NCI-H82 treated with DMSO at 0.1 percent for 48 hours (cell line): Measurements from ENCODE around the gene TDRD9.

Source experiments
- DNase-seq: peaks from one replicate; lab custom pipeline; 2025; ENCODE audit not compliant: unreplicated experiment; lab: John Stamatoyannopoulos, UW

TDRD9 gene

GRCh38 chr14:104090071-104090748 lies 162.0 kb downstream of the TDRD9 start:
- DNase-seq = no peak

- DNase-seq = no peak
Measured at GRCh38 chr14:104091061-104091926, 163.0 kb downstream of the TDRD9 start.

- DNase-seq = no peak
Measured at GRCh38 chr14:104091927-104092771, 163.9 kb downstream of the TDRD9 start.

GRCh38 chr14:104092931-104093365 lies 164.7 kb downstream of the TDRD9 start:
- DNase-seq = no peak

GRCh38 chr14:104093366-104094055 lies 165.3 kb downstream of the TDRD9 start:
- DNase-seq = no peak

- DNase-seq = no peak
Measured at GRCh38 chr14:104094056-104094708, 165.9 kb downstream of the TDRD9 start.

- DNase-seq = peak; percentile 28
Measured at GRCh38 chr14:104094709-104095425, 166.6 kb downstream of the TDRD9 start.

GRCh38 chr14:104095426-104096310 lies 167.4 kb downstream of the TDRD9 start:
- no peak for DNase-seq

- no peak for DNase-seq
Measured at GRCh38 chr14:104096318-104096717, 168.1 kb downstream of the TDRD9 start.

GRCh38 chr14:104096751-104097700 lies 168.8 kb downstream of the TDRD9 start:
- no peak for DNase-seq

GRCh38 chr14:104098272-104099095 lies 170.2 kb downstream of the TDRD9 start:
- DNase-seq = no peak

- DNase-seq = no peak
Measured at GRCh38 chr14:104099096-104100041, 171.1 kb downstream of the TDRD9 start.

GRCh38 chr14:104100171-104101085 lies 172.2 kb downstream of the TDRD9 start:
- DNase-seq = no peak

GRCh38 chr14:104101086-104101621 lies 172.9 kb downstream of the TDRD9 start:
- no peak for DNase-seq
